Stomach (tissue), 4 donors: ENCODE data around the gene ZNF316.
"Not testable (repeated sequence)": the region's sequence is repeated elsewhere in the genome, so short reads cannot be mapped to it uniquely, and the experiment has no call there.

Source experiments
- CTCF ChIP-seq, 7 experiments: fragments of 450-650 bp in 4 of 7; fragments of 200-600 bp in 3 of 7; sonication (generic) in 3 of 7; IDR thresholded peaks; one replicate each; pipeline ENCODE4 v1.5.1; 2016 to 2019; ENCODE audit warnings: antibody characterized with exemption in 7 of 7, control low read depth in 2 of 7, mild to moderate bottlenecking in 1 of 7
- EP300 ChIP-seq: sonication (generic); formaldehyde crosslinking; IDR thresholded peaks from one replicate; pipeline ENCODE4 v1.6.1; 2017; ENCODE audit warnings: antibody characterized with exemption
- POLR2A ChIP-seq, 4 donors: fragments of 450-650 bp; IDR thresholded peaks; one replicate each; pipeline ENCODE4 v1.6.1; 2016; ENCODE audit warnings: antibody characterized with exemption in 4 of 4, control low read depth in 2 of 4, mild to moderate bottlenecking in 1 of 4, moderate library complexity in 1 of 4
- POLR2AphosphoS5 ChIP-seq, 3 donors: sonication (generic); formaldehyde crosslinking; IDR thresholded peaks; one replicate each; pipeline ENCODE4 v1.6.1; 2016; ENCODE audit warnings: antibody characterized with exemption in 3 of 3

GRCh38 chr7:6634971-6635370, 2.1 kb upstream of the ZNF316 start:
- not testable (repeated sequence) for TF ChIP-seq CTCF (IDR thresholded peaks at IDR 0.05); POLR2A (IDR thresholded peaks at IDR 0.05); EP300; POLR2AphosphoS5 (IDR thresholded peaks at IDR 0.05)
